ENCODE data around the gene BEGAIN.

DNA sequence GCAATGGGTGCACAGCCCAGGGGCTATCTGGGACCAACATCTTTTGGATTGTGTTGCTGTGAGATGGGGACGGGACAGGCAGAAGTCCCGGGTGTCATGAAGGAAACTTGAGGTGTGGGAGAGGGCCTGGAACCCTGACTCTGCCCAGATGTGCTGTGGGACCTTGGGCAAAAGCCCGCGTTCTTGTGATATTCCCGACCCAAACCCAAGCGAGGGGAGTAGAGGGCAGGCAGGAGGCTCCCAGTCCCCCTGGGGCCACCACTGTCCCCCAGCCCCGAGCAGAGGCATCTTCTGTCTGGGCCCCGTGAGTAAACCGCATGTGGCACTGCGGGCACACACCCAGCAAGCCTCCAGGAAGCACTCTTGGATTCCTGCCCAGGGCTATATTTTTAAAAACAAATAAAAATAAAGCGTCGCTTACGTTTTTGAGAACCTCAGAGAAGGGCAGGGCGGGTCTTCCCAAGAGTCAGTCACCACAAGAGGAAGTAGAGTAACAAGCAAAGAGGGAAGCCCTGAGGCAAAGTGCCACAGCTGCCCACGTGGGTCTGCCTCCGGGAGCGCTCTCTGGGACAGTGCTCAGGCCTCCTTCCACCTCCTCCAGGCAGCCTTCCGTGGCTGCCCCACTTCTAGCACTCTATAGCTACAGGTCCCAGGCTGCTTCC is 39.5 kb downstream of the BEGAIN start:
- TF ChIP-seq, protein P1, sequence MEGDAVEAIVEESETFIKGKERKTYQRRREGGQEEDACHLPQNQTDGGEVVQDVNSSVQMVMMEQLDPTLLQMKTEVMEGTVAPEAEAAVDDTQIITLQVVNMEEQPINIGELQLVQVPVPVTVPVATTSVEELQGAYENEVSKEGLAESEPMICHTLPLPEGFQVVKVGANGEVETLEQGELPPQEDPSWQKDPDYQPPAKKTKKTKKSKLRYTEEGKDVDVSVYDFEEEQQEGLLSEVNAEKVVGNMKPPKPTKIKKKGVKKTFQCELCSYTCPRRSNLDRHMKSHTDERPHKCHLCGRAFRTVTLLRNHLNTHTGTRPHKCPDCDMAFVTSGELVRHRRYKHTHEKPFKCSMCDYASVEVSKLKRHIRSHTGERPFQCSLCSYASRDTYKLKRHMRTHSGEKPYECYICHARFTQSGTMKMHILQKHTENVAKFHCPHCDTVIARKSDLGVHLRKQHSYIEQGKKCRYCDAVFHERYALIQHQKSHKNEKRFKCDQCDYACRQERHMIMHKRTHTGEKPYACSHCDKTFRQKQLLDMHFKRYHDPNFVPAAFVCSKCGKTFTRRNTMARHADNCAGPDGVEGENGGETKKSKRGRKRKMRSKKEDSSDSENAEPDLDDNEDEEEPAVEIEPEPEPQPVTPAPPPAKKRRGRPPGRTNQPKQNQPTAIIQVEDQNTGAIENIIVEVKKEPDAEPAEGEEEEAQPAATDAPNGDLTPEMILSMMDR (IDR thresholded peaks at IDR 0.05): no peak
- peak in 2 of 3 donors; percentile 6 to 54 for TF ChIP-seq POLR2AphosphoS5 (IDR thresholded peaks at IDR 0.05)
- peak; percentile 21 for TF ChIP-seq POLR2A (IDR thresholded peaks at IDR 0.05)
